H1 (cell line): ENCODE data around the gene AOPEP. TPM values are rescaled to one million over a fixed set of nuclear protein-coding genes. Genes with fewer than 3 reads are reported as not detected.

Experiments
- CHD2 ChIP-seq: IDR thresholded peaks from 2 replicates; pipeline ENCODE4 v1.6.1; 2012; ENCODE audit warnings: low read length, improper control_type of control experiment
- CHD7 ChIP-seq: fragments of 300-600 bp; sonication (generic); IDR thresholded peaks from 2 replicates; pipeline ENCODE4 v1.7.1; 2012; ENCODE audit warnings: low read length, moderate library complexity, mild to moderate bottlenecking, inconsistent platforms; ENCODE audit not compliant: insufficient replicate concordance
- CTBP2 ChIP-seq: IDR thresholded peaks from 2 replicates; pipeline ENCODE4 v1.7.0; 2011; ENCODE audit warnings: borderline replicate concordance, mild to moderate bottlenecking, moderate library complexity, mixed read lengths, low read length; ENCODE audit not compliant: insufficient read depth, insufficient read length
- E2F6 ChIP-seq: IDR thresholded peaks from 2 replicates; pipeline ENCODE4 v1.6.1; 2012; ENCODE audit warnings: inconsistent platforms
- EZH2 ChIP-seq: fragments of 200-600 bp; sonication (generic); IDR thresholded peaks from 2 replicates; pipeline ENCODE4 v1.7.1; 2012; ENCODE audit warnings: low read depth, mild to moderate bottlenecking, moderate library complexity, low read length, inconsistent platforms; ENCODE audit not compliant: severe bottlenecking
- KDM5A ChIP-seq: fragments of 200-600 bp; IDR thresholded peaks from 2 replicates; pipeline ENCODE4 v1.7.1; 2012; ENCODE audit warnings: mild to moderate bottlenecking, low read length, inconsistent platforms, mixed read lengths
- POLR2A ChIP-seq, 2 experiments: IDR thresholded peaks; 1 replicate in 1 of 2; 2 replicates in 1 of 2; pipeline ENCODE4 v1.6.1; 2011; ENCODE audit warnings: low read depth in 2 of 2, low read length in 2 of 2, mild to moderate bottlenecking in 2 of 2; ENCODE audit errors: control extremely low read depth in 1 of 2
- USF2 ChIP-seq: IDR thresholded peaks from 2 replicates; pipeline ENCODE4 v1.6.1; 2011; ENCODE audit warnings: low read length, improper control_type of control experiment
- polyA plus RNA-seq, 7 experiments: library from polyadenylated mRNA; depleted of rRNA in 3 of 7; stranded (reverse) in 5 of 7; unstranded in 2 of 7; fragments of >200 nt in 5 of 7; fragments of 200-250 nt in 2 of 7; gene quantifications; 1 replicate in 5 of 7; 2 replicates in 1 of 7; 4 replicates in 1 of 7; pipeline versions ENCODE4 v1.2.1 to v1.2.3, GENCODE V29; 2011 to 2013; ENCODE audit warnings: missing spikeins in 2 of 7, mixed read lengths in 2 of 7
- total RNA-seq: library from RNA; stranded (reverse); fragmentation: NEBNext Ultra II Directional; extraction: Animal tissue kit (Norgen Biotek cat#: 25700); gene quantifications from 2 replicates; pipeline ENCODE4 v1.2.1, GENCODE V29; 2021

The AOPEP gene
- total and polyA plus RNA-seq, 2 of the 8 experiments (the other 6 are each of a cell fraction or from before 2014, with no cell fraction given) = 6.1 to 14.3 TPM

- no peak for TF ChIP-seq E2F6
- no peak for TF ChIP-seq KDM5A
- no peak for TF ChIP-seq POLR2A (IDR thresholded peaks at IDR 0.05; ENCODE audit: control extremely low read depth in 1 of 2, low read depth in 2 of 2, low read length in 2 of 2)
- no peak for TF ChIP-seq CHD2
- TF ChIP-seq EZH2 = no peak
- TF ChIP-seq CHD7 = no peak
- no peak for TF ChIP-seq CTBP2
- TF ChIP-seq USF2 = no peak
Observed at GRCh38 chr9:94818178-94818541, 91.7 kb downstream of the AOPEP start (continued).
